GM13977 (cell line): ENCODE results near the gene PAX3.
A peak's percentile ranks its signal among the peaks of the same experiment; 100 is the strongest.

ENCODE experiments used
- DNase-seq: peaks from one replicate; pipeline ENCODE4 v3.0.0; 2012; ENCODE audit warnings: low spot score
- CTCF ChIP-seq: IDR thresholded peaks from 2 replicates; pipeline ENCODE4 v1.5.1; 2012; ENCODE audit warnings: mild to moderate bottlenecking, control low read depth; ENCODE audit not compliant: insufficient read depth; ENCODE audit errors: extremely low read depth, missing control alignments
- in situ Hi-C: fragments of 300-500 bp; cut with MboI; formaldehyde crosslinking; loops from one replicate; pipeline ENCODE4 v1.12.0; 2022; ENCODE audit warnings: low sequenced_read_pairs, low pct_unique_long_range_greater_than_20kb, mixed read lengths, inconsistent platforms; ENCODE audit not compliant: unreplicated experiment

PAX3 gene

GRCh38 chr2:222292149-222293134, 6.4 kb downstream of the PAX3 start:
- no peak for DNase-seq
- in situ Hi-C loops = loop anchor here (25.0 kb wide), 1 partner anchor 230 kb away; no protein-coding TSS in a partner anchor
- no peak for TF ChIP-seq CTCF

GRCh38 chr2:222291485-222291841, 7.3 kb downstream of the PAX3 start:
- in situ Hi-C loops = loop anchor here (25.0 kb wide), 1 partner anchor 229 kb away; no protein-coding TSS in a partner anchor
- no peak for DNase-seq
- no peak for TF ChIP-seq CTCF

GRCh38 chr2:222290736-222291484, 7.9 kb downstream of the PAX3 start:
- DNase-seq = peak; percentile 17
- in situ Hi-C loops = loop anchor here (25.0 kb wide), 1 partner anchor 229 kb away; no protein-coding TSS in a partner anchor
- TF ChIP-seq CTCF = no peak

DNA sequence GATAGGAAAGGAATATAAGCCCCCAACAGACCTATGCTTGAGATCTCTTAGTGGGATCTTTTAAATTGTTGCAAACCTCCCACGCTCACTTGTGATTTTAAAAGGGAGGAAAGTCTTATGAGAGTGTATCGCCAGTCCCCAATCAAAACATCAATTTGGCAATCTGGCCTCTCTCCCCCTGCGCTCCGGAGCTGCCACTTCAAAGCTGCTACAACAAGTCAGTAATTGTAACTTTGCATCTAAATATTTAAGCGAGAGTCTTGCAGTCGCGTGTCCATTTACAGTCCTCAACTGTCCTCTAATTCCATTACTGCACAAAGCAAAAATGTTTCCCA, 8.4 kb downstream of the PAX3 start:
- in situ Hi-C loops = loop anchor here (25.0 kb wide), 1 partner anchor 228 kb away; no protein-coding TSS in a partner anchor

GRCh38 chr2:222289278-222290160, 9.3 kb downstream of the PAX3 start:
- in situ Hi-C loops = loop anchor here (25.0 kb wide), 1 partner anchor 227 kb away; no protein-coding TSS in a partner anchor

More for the DNA sequence above, 8.4 kb downstream of the PAX3 start:
- DNase-seq = no peak
- TF ChIP-seq CTCF = no peak

More at GRCh38 chr2:222289278-222290160, 9.3 kb downstream of the PAX3 start:
- TF ChIP-seq CTCF = no peak
- DNase-seq = no peak
